ENCODE measurements around the gene IAPP.
"Not testable (repeated sequence)": the region's sequence is repeated elsewhere in the genome, so short reads cannot be mapped to it uniquely, and the experiment has no call there.

IAPP gene

GRCh38 chr12:21384261-21384660 lies 11.6 kb downstream of the IAPP start:
- H3K4me2 ChIP-seq (ENCODE audit: low read depth, low read length, poor library complexity, severe bottlenecking) = no peak overlapping the region
- TF ChIP-seq EZH2phosphoT487 (IDR thresholded peaks at IDR 0.05; ENCODE audit: borderline replicate concordance) (no peak), CTCF (conservative IDR thresholded peaks at IDR 0.05; ENCODE audit: low read length) (no peak)
- no peaks in the 10 kb centered on the region for H3K9me2 ChIP-seq (replicated peaks; ENCODE audit: low read depth, low read length)
- no peaks in the 10 kb centered on the region for H4K20me1 ChIP-seq (ENCODE audit: insufficient read depth, low read length, poor library complexity, severe bottlenecking)
- no peaks in the 10 kb centered on the region for H3K9me3 ChIP-seq (ENCODE audit: insufficient read depth, low read depth, low read length)
- H2AFZ ChIP-seq (ENCODE audit: low read length) = no peak overlapping the region
- H3K4me3 ChIP-seq (ENCODE audit: low read length, poor library complexity, severe bottlenecking) = no peak overlapping the region
- no peaks in the 10 kb centered on the region for H3K4me1 ChIP-seq (ENCODE audit: insufficient read depth, low read length, poor library complexity, severe bottlenecking)
- no peaks in the 10 kb centered on the region for H3F3A ChIP-seq (ENCODE audit: low read depth)
- H3K79me2 ChIP-seq (ENCODE audit: insufficient read depth, low read length) = no peaks in the 10 kb centered on the region
- H3K9ac ChIP-seq (ENCODE audit: low read depth, low read length, poor library complexity, severe bottlenecking) = no peak overlapping the region
- no peaks in the 10 kb centered on the region for H3K27me3 ChIP-seq (ENCODE audit: insufficient read depth, low read length, poor library complexity, severe bottlenecking)
- no peaks in the 10 kb centered on the region for H3K36me3 ChIP-seq (ENCODE audit: insufficient read depth, low read length)

- H3K4me3 ChIP-seq (ENCODE audit: low read length, poor library complexity, severe bottlenecking) = no peak overlapping the region
- no peak overlapping the region for H3K9ac ChIP-seq (ENCODE audit: low read depth, low read length, poor library complexity, severe bottlenecking)
- H3F3A ChIP-seq (ENCODE audit: low read depth) = no peaks in the 10 kb centered on the region
- no peaks in the 10 kb centered on the region for H3K9me2 ChIP-seq (replicated peaks; ENCODE audit: low read depth, low read length)
- no peaks in the 10 kb centered on the region for H3K79me2 ChIP-seq (ENCODE audit: insufficient read depth, low read length)
- no peak overlapping the region for H3K4me2 ChIP-seq (ENCODE audit: low read depth, low read length, poor library complexity, severe bottlenecking)
- TF ChIP-seq CTCF (conservative IDR thresholded peaks at IDR 0.05; ENCODE audit: low read length) (no peak), EZH2phosphoT487 (IDR thresholded peaks at IDR 0.05; ENCODE audit: borderline replicate concordance) (no peak)
- no peaks in the 10 kb centered on the region for H3K9me3 ChIP-seq (ENCODE audit: insufficient read depth, low read depth, low read length)
- no peaks in the 10 kb centered on the region for H3K27me3 ChIP-seq (ENCODE audit: insufficient read depth, low read length, poor library complexity, severe bottlenecking)
- H3K36me3 ChIP-seq (ENCODE audit: insufficient read depth, low read length) = no peaks in the 10 kb centered on the region
- H3K4me1 ChIP-seq (ENCODE audit: insufficient read depth, low read length, poor library complexity, severe bottlenecking) = no peaks in the 10 kb centered on the region
- H4K20me1 ChIP-seq (ENCODE audit: insufficient read depth, low read length, poor library complexity, severe bottlenecking) = no peaks in the 10 kb centered on the region
- H2AFZ ChIP-seq (ENCODE audit: low read length) = no peak overlapping the region
Measured at GRCh38 chr12:21387174-21387573, 14.5 kb downstream of the IAPP start.

GRCh38 chr12:21392384-21392783 lies 19.7 kb downstream of the IAPP start:
- no peaks in the 10 kb centered on the region for H3K79me2 ChIP-seq (ENCODE audit: insufficient read depth, low read length)
- no peaks in the 10 kb centered on the region for H3K9me3 ChIP-seq (ENCODE audit: insufficient read depth, low read depth, low read length)
- H3K36me3 ChIP-seq (ENCODE audit: insufficient read depth, low read length) = no peaks in the 10 kb centered on the region
- no peaks in the 10 kb centered on the region for H3K9me2 ChIP-seq (replicated peaks; ENCODE audit: low read depth, low read length)
- no peaks in the 10 kb centered on the region for H3F3A ChIP-seq (ENCODE audit: low read depth)
- TF ChIP-seq EZH2phosphoT487 (IDR thresholded peaks at IDR 0.05; ENCODE audit: borderline replicate concordance) = no peak
- no peak overlapping the region for H3K4me3 ChIP-seq (ENCODE audit: low read length, poor library complexity, severe bottlenecking)
- no peak overlapping the region for H2AFZ ChIP-seq (ENCODE audit: low read length)
- H3K4me2 ChIP-seq (ENCODE audit: low read depth, low read length, poor library complexity, severe bottlenecking) = no peak overlapping the region
- H3K9ac ChIP-seq (ENCODE audit: low read depth, low read length, poor library complexity, severe bottlenecking) = no peak overlapping the region
- H4K20me1 ChIP-seq (ENCODE audit: insufficient read depth, low read length, poor library complexity, severe bottlenecking) = no peaks in the 10 kb centered on the region
- H3K4me1 ChIP-seq (ENCODE audit: insufficient read depth, low read length, poor library complexity, severe bottlenecking) = no peaks in the 10 kb centered on the region
- no peaks in the 10 kb centered on the region for H3K27me3 ChIP-seq (ENCODE audit: insufficient read depth, low read length, poor library complexity, severe bottlenecking)

- H3K9ac ChIP-seq (ENCODE audit: low read depth, low read length, poor library complexity, severe bottlenecking) = not testable (repeated sequence)
Measured at GRCh38 chr12:21394828-21395626, 22.3 kb downstream of the IAPP start.

More at GRCh38 chr12:21394828-21395626, 22.3 kb downstream of the IAPP start:
- H3K4me2 ChIP-seq (ENCODE audit: low read depth, low read length, poor library complexity, severe bottlenecking); H4K20me1 ChIP-seq (ENCODE audit: insufficient read depth, low read length, poor library complexity, severe bottlenecking); H3K36me3 ChIP-seq (ENCODE audit: insufficient read depth, low read length); H3K9me3 ChIP-seq (ENCODE audit: insufficient read depth, low read depth, low read length); H2AFZ ChIP-seq (ENCODE audit: low read length); H3K27me3 ChIP-seq (ENCODE audit: insufficient read depth, low read length, poor library complexity, severe bottlenecking); H3K79me2 ChIP-seq (ENCODE audit: insufficient read depth, low read length); H3K9me2 ChIP-seq (replicated peaks; ENCODE audit: low read depth, low read length); H3F3A ChIP-seq (ENCODE audit: low read depth); H3K4me1 ChIP-seq (ENCODE audit: insufficient read depth, low read length, poor library complexity, severe bottlenecking); H3K4me3 ChIP-seq (ENCODE audit: low read length, poor library complexity, severe bottlenecking): not testable (repeated sequence)

Measured in Loucy (cell line).